ENCODE results near the gene SPATS2.
"Not testable (repeated sequence)": the region's sequence is repeated elsewhere in the genome, so short reads cannot be mapped to it uniquely, and the experiment has no call there.

Gene SPATS2

GRCh38 chr12:49352351-49352750 is 14.9 kb upstream of the SPATS2 start:
- no peak for DNase-seq (ENCODE audit: low spot score)

- no peak for DNase-seq (ENCODE audit: low spot score)
Observed at GRCh38 chr12:49355913-49356312, 11.3 kb upstream of the SPATS2 start.

- DNase-seq (ENCODE audit: low spot score): peak; percentile 48
Observed at GRCh38 chr12:49357103-49357678, 10.1 kb upstream of the SPATS2 start.

- peak; percentile 65 for DNase-seq (ENCODE audit: low spot score)
Observed at GRCh38 chr12:49358483-49359141, 8.7 kb upstream of the SPATS2 start.

GRCh38 chr12:49359671-49360070 is 7.6 kb upstream of the SPATS2 start:
- DNase-seq (ENCODE audit: low spot score): no peak

- no peak for DNase-seq (ENCODE audit: low spot score)
Observed at GRCh38 chr12:49362077-49362476, 5.2 kb upstream of the SPATS2 start.

GRCh38 chr12:49364989-49365388 is 2.3 kb upstream of the SPATS2 start:
- peak; percentile 44 for DNase-seq (ENCODE audit: low spot score)

- DNase-seq (ENCODE audit: low spot score): peak; percentile 57
Observed at GRCh38 chr12:49365542-49365941, 1.7 kb upstream of the SPATS2 start.

GRCh38 chr12:49366096-49366651 is 1.1 kb upstream of the SPATS2 start:
- DNase-seq (ENCODE audit: low spot score): no peak

- DNase-seq (ENCODE audit: low spot score): peak; percentile 94
Observed at GRCh38 chr12:49366652-49367380, 446 bp upstream of the SPATS2 start.

- DNase-seq (ENCODE audit: low spot score): no peak
Observed at GRCh38 chr12:49368240-49368600, 958 bp downstream of the SPATS2 start.

GRCh38 chr12:49369411-49370145 is 2.3 kb downstream of the SPATS2 start:
- DNase-seq (ENCODE audit: low spot score): peak; percentile 32

- no peak for DNase-seq (ENCODE audit: low spot score)
Observed at GRCh38 chr12:49370539-49370938, 3.3 kb downstream of the SPATS2 start.

- no peak for DNase-seq (ENCODE audit: low spot score)
Observed at GRCh38 chr12:49375406-49375805, 8.1 kb downstream of the SPATS2 start.

GRCh38 chr12:49377386-49377785 is 10.1 kb downstream of the SPATS2 start:
- DNase-seq (ENCODE audit: low spot score): peak; percentile 32

GRCh38 chr12:49380184-49380583 is 12.9 kb downstream of the SPATS2 start:
- DNase-seq (ENCODE audit: low spot score): not testable (repeated sequence)

GRCh38 chr12:49388682-49389386 is 21.6 kb downstream of the SPATS2 start:
- DNase-seq (ENCODE audit: low spot score): no peak

GRCh38 chr12:49389387-49389703 is 22.1 kb downstream of the SPATS2 start:
- no peak for DNase-seq (ENCODE audit: low spot score)

- DNase-seq (ENCODE audit: low spot score): no peak
Observed at GRCh38 chr12:49397000-49397399, 29.7 kb downstream of the SPATS2 start.

- no peak for DNase-seq (ENCODE audit: low spot score)
Observed at GRCh38 chr12:49400304-49400703, 33.0 kb downstream of the SPATS2 start.

GRCh38 chr12:49403971-49404450 is 36.7 kb downstream of the SPATS2 start:
- no peak for DNase-seq (ENCODE audit: low spot score)

- no peak for DNase-seq (ENCODE audit: low spot score)
Observed at GRCh38 chr12:49404956-49405355, 37.7 kb downstream of the SPATS2 start.

Measured in kidney tubule cell (primary cell).